ENCODE results near the gene TIGD6. TPM values are rescaled to one million over a fixed set of nuclear protein-coding genes. Genes with fewer than 3 reads are reported as not detected.

Gene TIGD6
- total RNA-seq, 1 experiment from 2014 or later = 2.1 TPM

DNA sequence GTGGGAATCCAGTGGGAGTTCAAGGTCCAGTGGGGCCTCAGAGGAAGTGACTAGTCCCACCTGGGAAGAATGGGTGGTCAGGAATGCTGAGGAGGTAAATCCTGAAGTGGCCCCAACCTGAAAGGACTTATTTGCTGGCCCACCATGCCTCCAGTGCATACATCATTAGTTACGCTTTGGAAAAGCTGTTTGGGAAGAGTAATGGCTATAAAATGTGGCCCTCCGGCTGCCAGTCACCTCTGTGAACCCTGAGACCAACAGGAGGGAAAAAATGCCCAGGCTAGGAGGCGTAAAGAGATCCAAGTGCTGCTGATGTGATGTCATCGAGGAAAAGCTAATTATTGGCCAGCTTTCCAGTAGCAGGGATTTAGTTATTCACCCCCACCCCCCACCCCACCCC, 42.6 kb downstream of the TIGD6 start:
- Histone ChIP-seq H4K20me1 (ENCODE audit: insufficient read depth) (no peaks in the 10 kb centered on the region), H2AFZ (ENCODE audit: low read depth, low read length, poor library complexity, severe bottlenecking) (no peak overlapping the region), H3K9ac (ENCODE audit: low read length) (no peak overlapping the region), H3K4me3 (replicated peaks in 1 of 2; ENCODE audit: low read depth in 1 of 2, low read length in 2 of 2) (no peak overlapping the region), H3K9me2 (ENCODE audit: insufficient read depth) (no peaks in the 10 kb centered on the region), H3K4me2 (ENCODE audit: low read length) (no peak overlapping the region), H3K27ac (ENCODE audit: low read depth, low read length) (no peak overlapping the region), H3K79me2 (ENCODE audit: insufficient read depth, low read length) (0 out of 2 replicates have a peak, but pooled peaks cover 2% of the 10 kb centered on the region), H3K36me3 (ENCODE audit: control insufficient read depth in 1 of 2, insufficient read depth in 2 of 2, low read length in 2 of 2) (no peaks in the 10 kb centered on the region), H3K27me3 (ENCODE audit: insufficient read depth, low read length) (no peaks in the 10 kb centered on the region), H3K4me1 (ENCODE audit: control insufficient read depth in 1 of 2, insufficient read depth in 2 of 2, low read length in 2 of 2) (peaks cover 8 to 27% of the 10 kb centered on the region in 2 experiments), H3K9me3 (ENCODE audit: control insufficient read depth in 1 of 2, insufficient read depth in 1 of 2, low read depth in 1 of 2, low read length in 2 of 2) (no peaks in the 10 kb centered on the region)
- POLR2A ChIA-PET = no interaction called here
- TF ChIP-seq SP1 (IDR thresholded peaks at IDR 0.05; ENCODE audit: low read depth) (no peak), SIN3A (IDR thresholded peaks at IDR 0.05; ENCODE audit: low read depth) (no peak), FOSL1 (IDR thresholded peaks at IDR 0.05; ENCODE audit: low read depth) (no peak), YY1 (IDR thresholded peaks at IDR 0.05; ENCODE audit: extremely low read depth, insufficient replicate concordance, low read depth, low read length) (no peak), CBX3 (IDR thresholded peaks at IDR 0.05; ENCODE audit: low read depth) (no peak), SRF (IDR thresholded peaks at IDR 0.05; ENCODE audit: low read depth) (no peak), ZNF274 (IDR thresholded peaks at IDR 0.05; ENCODE audit: low read depth, low read length) (no peak), EGR1 (IDR thresholded peaks at IDR 0.05; ENCODE audit: low read depth) (no peak)
- TF ChIP-seq, protein P1, sequence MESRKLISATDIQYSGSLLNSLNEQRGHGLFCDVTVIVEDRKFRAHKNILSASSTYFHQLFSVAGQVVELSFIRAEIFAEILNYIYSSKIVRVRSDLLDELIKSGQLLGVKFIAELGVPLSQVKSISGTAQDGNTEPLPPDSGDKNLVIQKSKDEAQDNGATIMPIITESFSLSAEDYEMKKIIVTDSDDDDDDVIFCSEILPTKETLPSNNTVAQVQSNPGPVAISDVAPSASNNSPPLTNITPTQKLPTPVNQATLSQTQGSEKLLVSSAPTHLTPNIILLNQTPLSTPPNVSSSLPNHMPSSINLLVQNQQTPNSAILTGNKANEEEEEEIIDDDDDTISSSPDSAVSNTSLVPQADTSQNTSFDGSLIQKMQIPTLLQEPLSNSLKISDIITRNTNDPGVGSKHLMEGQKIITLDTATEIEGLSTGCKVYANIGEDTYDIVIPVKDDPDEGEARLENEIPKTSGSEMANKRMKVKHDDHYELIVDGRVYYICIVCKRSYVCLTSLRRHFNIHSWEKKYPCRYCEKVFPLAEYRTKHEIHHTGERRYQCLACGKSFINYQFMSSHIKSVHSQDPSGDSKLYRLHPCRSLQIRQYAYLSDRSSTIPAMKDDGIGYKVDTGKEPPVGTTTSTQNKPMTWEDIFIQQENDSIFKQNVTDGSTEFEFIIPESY (IDR thresholded peaks at IDR 0.05; ENCODE audit: extremely low read depth, insufficient replicate concordance, low read length) = no peak
- no peak for DNase-seq (ENCODE audit: low read depth, low spot score)
- BruUV-seq (replicated peaks) = no TSS peak
- no peak for ATAC-seq
- RAD21 ChIA-PET (ENCODE audit: low non-redundant PET in 1 of 2, low total read pairs in 2 of 2, uncharacterized antibody in 2 of 2, unreplicated experiment in 2 of 2) = no interaction called here
- CTCF ChIA-PET = interaction anchor here (0.8 to 1.6 kb wide), 2 partner anchors 23 to 33 kb away, joined by 3 to 5 read pairs; no protein-coding TSS in a partner anchor
- intact Hi-C loops (cut with micrococcal nuclease) = no loop called here

DNA sequence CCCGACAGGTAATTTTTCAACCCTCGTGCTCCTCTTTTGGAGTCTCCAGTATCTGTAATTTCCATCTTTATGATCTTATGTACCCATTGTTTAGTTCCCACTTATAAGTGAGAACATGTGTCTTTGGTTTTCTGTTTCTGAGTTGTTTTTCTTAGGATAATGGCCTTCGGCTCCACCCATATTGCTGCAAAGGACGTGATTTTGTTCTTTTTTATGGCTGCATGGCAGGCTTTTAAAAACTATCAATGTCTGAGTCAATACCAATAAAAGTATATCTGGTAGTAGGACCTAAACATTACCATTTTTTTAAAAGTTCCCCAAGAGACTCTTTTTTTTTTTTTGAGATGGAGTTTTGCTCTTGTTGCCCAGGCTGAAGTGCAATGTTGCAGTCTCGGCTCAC, 43.8 kb downstream of the TIGD6 start:
- 0 out of 2 replicates have a peak, but pooled peaks cover 2% of the 10 kb centered on the region for H3K79me2 ChIP-seq (ENCODE audit: insufficient read depth, low read length)
- H3K9me2 ChIP-seq (ENCODE audit: insufficient read depth) = no peaks in the 10 kb centered on the region
- H3K4me3 ChIP-seq (replicated peaks in 1 of 2; ENCODE audit: low read depth in 1 of 2, low read length in 2 of 2) = no peak overlapping the region
- no peaks in the 10 kb centered on the region for H3K9me3 ChIP-seq (ENCODE audit: control insufficient read depth in 1 of 2, insufficient read depth in 1 of 2, low read depth in 1 of 2, low read length in 2 of 2)
- no peak overlapping the region for H3K27ac ChIP-seq (ENCODE audit: low read depth, low read length)
- RAD21 ChIA-PET (ENCODE audit: low non-redundant PET in 1 of 2, low total read pairs in 2 of 2, uncharacterized antibody in 2 of 2, unreplicated experiment in 2 of 2) = no interaction called here
- H2AFZ ChIP-seq (ENCODE audit: low read depth, low read length, poor library complexity, severe bottlenecking) = no peak overlapping the region
- no peaks in the 10 kb centered on the region for H3K27me3 ChIP-seq (ENCODE audit: insufficient read depth, low read length)
- BruUV-seq (replicated peaks) = no TSS peak
- no peaks in the 10 kb centered on the region for H4K20me1 ChIP-seq (ENCODE audit: insufficient read depth)
- no peak overlapping the region for H3K9ac ChIP-seq (ENCODE audit: low read length)
- intact Hi-C loops (cut with micrococcal nuclease) = no loop called here
- CTCF ChIA-PET = no interaction called here
- POLR2A ChIA-PET = no interaction called here
- no peak overlapping the region for H3K4me2 ChIP-seq (ENCODE audit: low read length)
- DNase-seq (ENCODE audit: low read depth, low spot score) (no peak), ATAC-seq (no peak)
- H3K36me3 ChIP-seq (ENCODE audit: control insufficient read depth in 1 of 2, insufficient read depth in 2 of 2, low read length in 2 of 2) = no peaks in the 10 kb centered on the region
- peaks cover 8 to 24% of the 10 kb centered on the region in 2 experiments for H3K4me1 ChIP-seq (ENCODE audit: control insufficient read depth in 1 of 2, insufficient read depth in 2 of 2, low read length in 2 of 2)
- TF ChIP-seq POLR2AphosphoS5 (IDR thresholded peaks at IDR 0.05; ENCODE audit: low read depth, low read length) (no peak), TCF7L2 (IDR thresholded peaks at IDR 0.05; ENCODE audit: borderline replicate concordance, extremely low read depth, insufficient read depth, insufficient read length) (no peak), CBX3 (IDR thresholded peaks at IDR 0.05; ENCODE audit: low read depth) (no peak)
- TF ChIP-seq, protein P2, sequence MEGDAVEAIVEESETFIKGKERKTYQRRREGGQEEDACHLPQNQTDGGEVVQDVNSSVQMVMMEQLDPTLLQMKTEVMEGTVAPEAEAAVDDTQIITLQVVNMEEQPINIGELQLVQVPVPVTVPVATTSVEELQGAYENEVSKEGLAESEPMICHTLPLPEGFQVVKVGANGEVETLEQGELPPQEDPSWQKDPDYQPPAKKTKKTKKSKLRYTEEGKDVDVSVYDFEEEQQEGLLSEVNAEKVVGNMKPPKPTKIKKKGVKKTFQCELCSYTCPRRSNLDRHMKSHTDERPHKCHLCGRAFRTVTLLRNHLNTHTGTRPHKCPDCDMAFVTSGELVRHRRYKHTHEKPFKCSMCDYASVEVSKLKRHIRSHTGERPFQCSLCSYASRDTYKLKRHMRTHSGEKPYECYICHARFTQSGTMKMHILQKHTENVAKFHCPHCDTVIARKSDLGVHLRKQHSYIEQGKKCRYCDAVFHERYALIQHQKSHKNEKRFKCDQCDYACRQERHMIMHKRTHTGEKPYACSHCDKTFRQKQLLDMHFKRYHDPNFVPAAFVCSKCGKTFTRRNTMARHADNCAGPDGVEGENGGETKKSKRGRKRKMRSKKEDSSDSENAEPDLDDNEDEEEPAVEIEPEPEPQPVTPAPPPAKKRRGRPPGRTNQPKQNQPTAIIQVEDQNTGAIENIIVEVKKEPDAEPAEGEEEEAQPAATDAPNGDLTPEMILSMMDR (IDR thresholded peaks at IDR 0.05 in 2 of 3, conservative IDR thresholded peaks at IDR 0.05 in 1 of 3; ENCODE audit: borderline replicate concordance in 1 of 3, insufficient read depth in 1 of 3, low read depth in 2 of 3, low read length in 2 of 3) = no peak
- TF ChIP-seq, protein P3, sequence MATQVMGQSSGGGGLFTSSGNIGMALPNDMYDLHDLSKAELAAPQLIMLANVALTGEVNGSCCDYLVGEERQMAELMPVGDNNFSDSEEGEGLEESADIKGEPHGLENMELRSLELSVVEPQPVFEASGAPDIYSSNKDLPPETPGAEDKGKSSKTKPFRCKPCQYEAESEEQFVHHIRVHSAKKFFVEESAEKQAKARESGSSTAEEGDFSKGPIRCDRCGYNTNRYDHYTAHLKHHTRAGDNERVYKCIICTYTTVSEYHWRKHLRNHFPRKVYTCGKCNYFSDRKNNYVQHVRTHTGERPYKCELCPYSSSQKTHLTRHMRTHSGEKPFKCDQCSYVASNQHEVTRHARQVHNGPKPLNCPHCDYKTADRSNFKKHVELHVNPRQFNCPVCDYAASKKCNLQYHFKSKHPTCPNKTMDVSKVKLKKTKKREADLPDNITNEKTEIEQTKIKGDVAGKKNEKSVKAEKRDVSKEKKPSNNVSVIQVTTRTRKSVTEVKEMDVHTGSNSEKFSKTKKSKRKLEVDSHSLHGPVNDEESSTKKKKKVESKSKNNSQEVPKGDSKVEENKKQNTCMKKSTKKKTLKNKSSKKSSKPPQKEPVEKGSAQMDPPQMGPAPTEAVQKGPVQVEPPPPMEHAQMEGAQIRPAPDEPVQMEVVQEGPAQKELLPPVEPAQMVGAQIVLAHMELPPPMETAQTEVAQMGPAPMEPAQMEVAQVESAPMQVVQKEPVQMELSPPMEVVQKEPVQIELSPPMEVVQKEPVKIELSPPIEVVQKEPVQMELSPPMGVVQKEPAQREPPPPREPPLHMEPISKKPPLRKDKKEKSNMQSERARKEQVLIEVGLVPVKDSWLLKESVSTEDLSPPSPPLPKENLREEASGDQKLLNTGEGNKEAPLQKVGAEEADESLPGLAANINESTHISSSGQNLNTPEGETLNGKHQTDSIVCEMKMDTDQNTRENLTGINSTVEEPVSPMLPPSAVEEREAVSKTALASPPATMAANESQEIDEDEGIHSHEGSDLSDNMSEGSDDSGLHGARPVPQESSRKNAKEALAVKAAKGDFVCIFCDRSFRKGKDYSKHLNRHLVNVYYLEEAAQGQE (IDR thresholded peaks at IDR 0.05; ENCODE audit: low read depth) = no peak

Measured in HCT116 (cell line).